CD4-positive, alpha-beta T cell treated with Interleukin-15 for 1 hour (primary cell): ENCODE measurements around the gene DCTN3.

Experiments used
- DNase-seq: peaks from one replicate; pipeline ENCODE4 v3.0.0-alpha.2; 2020

The DCTN3 gene

GRCh38 chr9:34620061-34620994, at the start of gene DCTN3:
Gene DCTN3 (minus strand): TSS chr9:34620495. CDS start chr9:34620464, 31 bp downstream.
- DNase-seq, result peak; percentile 95

GRCh38 chr9:34665381-34666250, 45.3 kb upstream of the DCTN3 start:
- peak; percentile 94 for DNase-seq

GRCh38 chr9:34665067-34665380, 44.7 kb upstream of the DCTN3 start:
- DNase-seq, result no peak

- DNase-seq, result peak; percentile 73
Observed at GRCh38 chr9:34664281-34665066, 44.2 kb upstream of the DCTN3 start.

- DNase-seq, result peak; percentile 64
Observed at GRCh38 chr9:34663303-34663605, 43.0 kb upstream of the DCTN3 start.

- DNase-seq, result no peak
Observed at GRCh38 chr9:34662526-34663302, 42.4 kb upstream of the DCTN3 start, which contains the start of gene CCL27. Gene CCL27 (minus strand): TSS chr9:34662657. CDS start chr9:34662633, 24 bp downstream.

- DNase-seq, result no peak
Observed at GRCh38 chr9:34659592-34660253, 39.4 kb upstream of the DCTN3 start.

DNA sequence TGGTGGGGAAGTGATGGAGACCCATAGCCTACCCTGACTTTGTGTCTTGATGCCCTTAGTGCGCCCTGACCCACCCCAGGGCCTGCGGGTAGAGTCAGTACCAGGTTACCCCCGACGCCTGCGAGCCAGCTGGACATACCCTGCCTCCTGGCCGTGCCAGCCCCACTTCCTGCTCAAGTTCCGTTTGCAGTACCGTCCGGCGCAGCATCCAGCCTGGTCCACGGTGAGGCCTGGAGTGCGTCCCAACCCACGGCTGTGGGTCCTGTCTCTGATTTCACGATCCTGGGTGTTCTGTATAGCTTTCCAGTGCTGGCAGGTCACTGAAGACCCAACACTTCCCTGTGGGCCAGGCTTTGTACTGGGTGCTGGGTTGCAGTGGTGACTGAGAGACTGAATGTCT, 38.2 kb upstream of the DCTN3 start:
- DNase-seq, result no peak

- no peak for DNase-seq
Observed at GRCh38 chr9:34656992-34657391, 36.7 kb upstream of the DCTN3 start.

GRCh38 chr9:34655394-34655793, 35.1 kb upstream of the DCTN3 start:
- no peak for DNase-seq

DNA sequence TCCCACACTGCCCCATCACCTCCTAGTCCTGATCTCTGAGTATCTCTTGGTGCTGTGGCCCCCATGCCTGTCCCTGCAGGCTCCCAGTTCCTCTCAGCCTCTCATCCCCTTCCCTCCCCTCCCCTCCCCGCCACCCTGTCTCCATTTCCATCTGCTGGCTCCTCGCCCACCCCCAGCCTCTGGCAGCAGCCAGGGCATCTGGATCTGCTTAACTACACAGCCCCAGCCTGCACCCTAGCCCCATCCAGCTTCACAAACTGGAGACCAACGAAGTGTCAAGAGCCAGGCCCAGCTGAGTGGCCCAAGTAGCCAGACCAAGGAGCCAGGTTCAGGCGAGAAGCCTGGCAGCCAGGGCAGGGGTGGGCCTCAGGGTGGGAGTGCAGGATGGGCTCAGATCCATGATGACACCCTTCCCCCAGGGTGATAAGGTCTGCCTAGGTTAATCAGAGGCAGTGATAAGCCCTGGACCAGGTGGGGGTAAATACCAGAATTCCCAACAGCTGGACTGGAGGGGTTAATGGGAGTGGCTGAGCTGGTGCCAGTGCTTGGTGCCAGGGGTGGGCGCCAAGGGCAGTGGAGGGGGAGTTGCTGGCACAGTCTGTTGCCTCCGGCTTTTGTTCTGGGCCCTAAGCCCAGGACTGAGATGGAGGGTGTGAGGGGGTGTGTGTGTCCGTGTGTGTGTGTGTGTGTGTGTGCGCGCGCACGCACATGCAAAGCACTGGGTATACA, 34.2 kb upstream of the DCTN3 start:
- no peak for DNase-seq

DNA sequence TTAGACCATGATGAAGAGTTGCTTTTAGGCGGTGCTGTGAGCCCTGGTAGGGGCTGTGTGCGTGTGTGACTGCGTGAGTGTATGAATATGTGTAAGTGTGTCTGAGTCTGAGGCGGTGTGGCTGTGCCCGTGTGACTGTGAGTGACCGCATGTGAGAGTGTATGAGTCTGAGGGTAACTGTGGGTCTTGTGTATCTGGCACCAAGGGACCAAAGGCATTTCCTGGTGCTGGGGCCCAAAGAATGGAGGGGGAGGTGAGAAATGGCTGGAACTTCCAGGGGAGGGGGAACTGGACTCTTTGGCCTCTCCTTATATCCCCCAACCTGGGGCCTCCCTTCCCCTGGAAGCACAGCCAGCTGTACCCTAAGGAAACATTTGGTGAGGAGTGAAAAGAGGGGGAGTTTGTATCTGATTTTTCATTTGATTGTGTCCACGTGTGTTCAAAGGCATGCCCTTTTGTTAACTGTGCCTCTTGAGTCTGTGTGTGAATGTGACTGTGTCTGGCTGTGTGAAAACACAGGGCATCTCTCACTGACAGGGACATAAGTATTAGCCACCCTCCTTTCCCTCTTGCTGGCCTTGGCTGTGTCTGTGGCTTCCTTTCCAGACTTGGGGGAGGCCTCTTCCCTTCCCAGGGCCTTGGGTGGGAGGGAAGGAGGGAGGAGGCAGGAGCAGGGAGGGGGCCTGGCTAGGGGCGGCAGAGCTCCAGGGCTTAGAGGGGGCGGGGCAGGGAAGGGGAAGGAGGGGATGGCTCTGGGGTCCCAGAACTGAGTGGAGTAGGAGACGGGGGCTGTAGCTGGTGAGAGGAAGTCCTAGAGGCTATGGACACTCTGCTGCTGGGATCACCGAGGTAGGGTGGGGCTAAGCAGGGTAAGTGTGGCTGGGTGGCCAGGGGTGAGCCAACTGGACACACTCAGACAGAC, 33.1 kb upstream of the DCTN3 start:
- no peak for DNase-seq

DNA sequence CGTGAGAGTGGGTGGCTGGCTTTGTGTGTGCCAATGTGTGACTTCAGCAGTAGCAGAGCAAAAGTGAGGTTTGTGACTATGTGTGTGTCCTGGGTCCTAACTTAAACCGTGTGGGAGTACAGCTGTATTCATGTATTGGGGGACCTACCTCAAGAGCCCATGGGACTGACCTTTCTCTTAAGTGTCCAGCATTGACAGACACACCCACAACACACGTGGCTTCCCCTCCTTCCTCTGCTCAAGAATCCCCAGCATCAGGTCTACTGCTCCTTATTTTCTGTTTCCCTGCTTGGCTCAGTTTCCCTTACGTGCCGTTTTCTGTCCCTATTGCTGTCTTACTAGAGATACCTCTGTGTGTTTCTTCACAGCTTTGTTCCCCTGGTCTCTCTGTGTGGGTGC, 32.3 kb upstream of the DCTN3 start:
- no peak for DNase-seq

GRCh38 chr9:34651876-34652601, 31.7 kb upstream of the DCTN3 start, which contains the start of gene IL11RA:
Gene IL11RA (plus strand): TSS chr9:34652185. CDS start chr9:34655218, 3,033 bp downstream.
- peak; percentile 42 for DNase-seq

DNA sequence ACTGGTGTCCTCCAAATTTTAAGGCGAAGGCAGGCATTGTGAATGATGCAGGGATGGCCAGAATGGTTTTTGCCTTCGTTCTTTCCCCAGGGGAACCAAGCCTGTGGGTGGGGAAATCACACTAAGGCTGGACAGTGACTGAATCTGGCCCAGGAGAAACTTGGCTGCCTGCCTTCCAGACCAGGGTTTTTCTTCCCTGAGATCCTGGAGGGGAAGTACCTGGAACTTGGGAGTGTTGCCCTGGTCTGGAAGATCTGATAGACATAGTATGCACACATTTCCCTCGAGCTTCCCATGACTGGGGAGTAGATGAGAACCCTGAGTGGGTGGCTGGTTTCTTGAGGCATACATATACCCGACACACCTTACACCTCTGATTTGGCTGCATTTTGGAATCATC, 31.0 kb upstream of the DCTN3 start:
- DNase-seq, result no peak

GRCh38 chr9:34650816-34651215, 30.5 kb upstream of the DCTN3 start:
- DNase-seq, result no peak

GRCh38 chr9:34648673-34649072, 28.4 kb upstream of the DCTN3 start:
- DNase-seq, result no peak

- no peak for DNase-seq
Observed at GRCh38 chr9:34647651-34648050, 27.4 kb upstream of the DCTN3 start.

GRCh38 chr9:34647084-34647403, 26.7 kb upstream of the DCTN3 start:
- DNase-seq, result no peak
